HG03354 (cell line): ENCODE measurements around the gene MYBPH.

Experiments used
- ATAC-seq: cut with Tn5 transposase; IDR thresholded peaks from one replicate; pipeline ENCODE4 v1.9.1; 2021; ENCODE audit warnings: mild to moderate bottlenecking; ENCODE audit not compliant: unreplicated experiment, poor library complexity, severe bottlenecking

The MYBPH gene

GRCh38 chr1:203152158-203153034, 23.2 kb downstream of the MYBPH start:
- ATAC-seq: no peak

GRCh38 chr1:203151362-203152157, 24.1 kb downstream of the MYBPH start:
- ATAC-seq: no peak

GRCh38 chr1:203150511-203151297, 24.9 kb downstream of the MYBPH start:
- no peak for ATAC-seq

GRCh38 chr1:203149188-203149840, 26.3 kb downstream of the MYBPH start:
- ATAC-seq: no peak

GRCh38 chr1:203148579-203148978, 27.0 kb downstream of the MYBPH start:
- no peak for ATAC-seq

GRCh38 chr1:203148127-203148526, 27.5 kb downstream of the MYBPH start:
- no peak for ATAC-seq

GRCh38 chr1:203147376-203147775, 28.2 kb downstream of the MYBPH start:
- no peak for ATAC-seq

- ATAC-seq: no peak
These were observed 29.1 kb downstream of the MYBPH start for GRCh38 chr1:203146537-203146936.

- no peak for ATAC-seq
These were observed 29.6 kb downstream of the MYBPH start for GRCh38 chr1:203146042-203146369.

- ATAC-seq: no peak
These were observed 30.1 kb downstream of the MYBPH start for GRCh38 chr1:203145321-203146041.

GRCh38 chr1:203144661-203145060, 31.0 kb downstream of the MYBPH start:
- no peak for ATAC-seq

- ATAC-seq: no peak
These were observed 32.0 kb downstream of the MYBPH start for GRCh38 chr1:203143641-203144040.

GRCh38 chr1:203142684-203143408, 32.8 kb downstream of the MYBPH start:
- no peak for ATAC-seq

GRCh38 chr1:203142124-203142523, 33.5 kb downstream of the MYBPH start:
- ATAC-seq: no peak

GRCh38 chr1:203140743-203141520, 34.7 kb downstream of the MYBPH start:
- no peak for ATAC-seq

GRCh38 chr1:203139976-203140475, 35.6 kb downstream of the MYBPH start:
- no peak for ATAC-seq

GRCh38 chr1:203138066-203138465, 37.6 kb downstream of the MYBPH start:
- ATAC-seq: no peak

GRCh38 chr1:203137324-203137723, 38.3 kb downstream of the MYBPH start:
- no peak for ATAC-seq
